SKM-1 (cell line): ENCODE measurements around the gene GALNT10.

Source experiments
- DNase-seq: peaks from one replicate; lab custom pipeline; 2025; ENCODE audit not compliant: unreplicated experiment; lab: John Stamatoyannopoulos, UW

Gene GALNT10

GRCh38 chr5:154315756-154316155, 125.2 kb downstream of the GALNT10 start:
- no peak for DNase-seq

- DNase-seq, result no peak
Observed at GRCh38 chr5:154316223-154316935, 125.8 kb downstream of the GALNT10 start.

GRCh38 chr5:154317916-154318315, 127.4 kb downstream of the GALNT10 start:
- DNase-seq, result no peak

- DNase-seq, result no peak
Observed at GRCh38 chr5:154318691-154319090, 128.2 kb downstream of the GALNT10 start.

- DNase-seq, result no peak
Observed at GRCh38 chr5:154319736-154320135, 129.2 kb downstream of the GALNT10 start.

GRCh38 chr5:154320224-154321089, 129.9 kb downstream of the GALNT10 start:
- DNase-seq, result no peak

- DNase-seq, result no peak
Observed at GRCh38 chr5:154321546-154321945, 131.0 kb downstream of the GALNT10 start.

GRCh38 chr5:154324033-154324432, 133.5 kb downstream of the GALNT10 start:
- no peak for DNase-seq

GRCh38 chr5:154325566-154325965, 135.0 kb downstream of the GALNT10 start:
- DNase-seq, result no peak

GRCh38 chr5:154329062-154329461, 138.5 kb downstream of the GALNT10 start:
- no peak for DNase-seq

- no peak for DNase-seq
Observed at GRCh38 chr5:154329519-154330040, 139.0 kb downstream of the GALNT10 start.

- no peak for DNase-seq
Observed at GRCh38 chr5:154330097-154330667, 139.6 kb downstream of the GALNT10 start.

- no peak for DNase-seq
Observed at GRCh38 chr5:154331232-154331631, 140.7 kb downstream of the GALNT10 start.

GRCh38 chr5:154331924-154332323, 141.4 kb downstream of the GALNT10 start:
- DNase-seq, result no peak

- no peak for DNase-seq
Observed at GRCh38 chr5:154332451-154332850, 141.9 kb downstream of the GALNT10 start.

GRCh38 chr5:154333016-154333415, 142.5 kb downstream of the GALNT10 start:
- DNase-seq, result no peak

- DNase-seq, result no peak
Observed at GRCh38 chr5:154334406-154335064, 144.0 kb downstream of the GALNT10 start.

- DNase-seq, result no peak
Observed at GRCh38 chr5:154335065-154335448, 144.5 kb downstream of the GALNT10 start.

- DNase-seq, result no peak
Observed at GRCh38 chr5:154341620-154342019, 151.1 kb downstream of the GALNT10 start.

- DNase-seq, result no peak
Observed at GRCh38 chr5:154342211-154342610, 151.7 kb downstream of the GALNT10 start.

- no peak for DNase-seq
Observed at GRCh38 chr5:154342963-154343362, 152.4 kb downstream of the GALNT10 start.
